A549 (cell line): Measurements from ENCODE around the gene CGB7. TPM values are rescaled to one million over a fixed set of nuclear protein-coding genes. Genes with fewer than 3 reads are reported as not detected.

Experiments
- ATAC-seq, 2 experiments: fragments of 200-7000 bp in 1 of 2; fragments of >200 bp in 1 of 2; cut with Nextera tagmentation in 1 of 2; cut with Tn5 transposase in 1 of 2; 3 replicates each; pipeline versions ENCODE4 v1.8.0 to v1.9.1; 2018 to 2020; ENCODE audit warnings: mild to moderate bottlenecking in 1 of 2, moderate library complexity in 1 of 2
- CTCF ChIA-PET: fragments of 300-600 bp; sonication (Branson Sonifier 250); formaldehyde crosslinking; extraction: SDS; loops from one replicate; lab custom pipeline; 2021; ENCODE audit warnings: antibody characterized with exemption, inconsistent platforms; lab: Yijun Ruan, JAX
- POLR2A ChIA-PET: fragments of 350-600 bp; formaldehyde crosslinking; extraction: SDS; loops from one replicate; lab custom pipeline; 2021; ENCODE audit warnings: antibody characterized with exemption, inconsistent platforms; lab: Yijun Ruan, JAX
- DNase-seq, 2 experiments: peaks; one replicate each; pipeline versions ENCODE4 v3.0.0 to v3.0.0-alpha.2; 2011 to 2016; ENCODE audit warnings: low read depth in 1 of 2, low spot score in 1 of 2
- FAIRE-seq: peaks from 2 replicates; lab custom pipeline; 2011; peaks lifted over from hg19 to GRCh38; lab: Jason Lieb, UNC
- H3K27ac ChIP-seq, 2 experiments: fragments of >200 bp; sonication (Bioruptor Twin); formaldehyde crosslinking; 3 replicates each; pipeline ENCODE4 v1.5.1; 2016 to 2017
- H3K4me1 ChIP-seq: fragments of >200 bp; sonication (Bioruptor Twin); formaldehyde crosslinking; 3 replicates; pipeline ENCODE4 v1.6.1; 2016
- H3K4me2 ChIP-seq: fragments of >200 bp; sonication (Bioruptor Twin); formaldehyde crosslinking; 3 replicates; pipeline ENCODE4 v1.6.1; 2016
- H3K4me3 ChIP-seq: fragments of >200 bp; sonication (Bioruptor Twin); formaldehyde crosslinking; 3 replicates; pipeline ENCODE4 v1.5.1; 2016
- H3K9me3 ChIP-seq: fragments of >200 bp; sonication (Bioruptor Twin); formaldehyde crosslinking; 3 replicates; pipeline ENCODE4 v1.6.1; 2016
- BHLHE40 ChIP-seq: IDR thresholded peaks from 2 replicates; pipeline ENCODE4 v1.6.1; 2012; ENCODE audit warnings: low read depth, low read length, inconsistent platforms
- CBX2 ChIP-seq: fragments of 200-600 bp; sonication (generic); IDR thresholded peaks from 2 replicates; pipeline ENCODE4 v1.6.1; 2016; ENCODE audit warnings: low read depth, mild to moderate bottlenecking, borderline replicate concordance
- CBX8 ChIP-seq: fragments of 200-600 bp; sonication (generic); IDR thresholded peaks from 2 replicates; pipeline ENCODE4 v1.6.1; 2016
- CHD2 ChIP-seq: fragments of 150-350 bp; IDR thresholded peaks from 2 replicates; pipeline ENCODE4 v1.6.1; 2014; ENCODE audit warnings: low read length; ENCODE audit not compliant: partially characterized antibody
- EHF ChIP-seq: fragments of 250-450 bp; sonication (Bioruptor Pico); IDR thresholded peaks from 2 replicates; pipeline ENCODE4 v1.5.0; 2020; ENCODE audit warnings: mild to moderate bottlenecking
- EP300 ChIP-seq, 2 experiments: fragments of >200 bp; sonication (Bioruptor Twin); formaldehyde crosslinking; IDR thresholded peaks; 2 replicates in 1 of 2; 3 replicates in 1 of 2; pipeline ENCODE4 v1.6.1; 2016 to 2017
- FOSB ChIP-seq: fragments of 250-450 bp; sonication (Bioruptor Pico); IDR thresholded peaks from 2 replicates; pipeline ENCODE4 v1.5.0; 2020; ENCODE audit warnings: mild to moderate bottlenecking, moderate library complexity
- HOXB5 ChIP-seq: fragments of 250-450 bp; sonication (Bioruptor Pico); IDR thresholded peaks from 2 replicates; pipeline ENCODE4 v1.5.0; 2020; ENCODE audit warnings: mild to moderate bottlenecking, moderate library complexity
- KDM5A ChIP-seq: fragments of 200-600 bp; sonication (generic); IDR thresholded peaks from 2 replicates; pipeline ENCODE4 v1.6.1; 2016; ENCODE audit warnings: antibody characterized with exemption, mild to moderate bottlenecking
- MAFK ChIP-seq: fragments of 450-650 bp; IDR thresholded peaks from 2 replicates; pipeline ENCODE4 v1.6.1; 2014; ENCODE audit not compliant: partially characterized antibody
- PHF8 ChIP-seq: fragments of 200-600 bp; sonication (generic); IDR thresholded peaks from 2 replicates; pipeline ENCODE4 v1.6.1; 2016; ENCODE audit warnings: low read depth, mild to moderate bottlenecking, antibody characterized with exemption, moderate library complexity, borderline replicate concordance
- RAD21 ChIP-seq, 2 experiments: fragments of >200 bp in 1 of 2; sonication (Bioruptor Twin) in 1 of 2; formaldehyde crosslinking in 1 of 2; IDR thresholded peaks in 1 of 2; conservative IDR thresholded peaks in 1 of 2; 2 replicates in 1 of 2; 3 replicates in 1 of 2; pipeline ENCODE4 v1.6.1; 2012 to 2018; ENCODE audit warnings: inconsistent platforms in 1 of 2
- TFCP2L1 ChIP-seq: fragments of 250-450 bp; sonication (Bioruptor Pico); IDR thresholded peaks from 2 replicates; pipeline ENCODE4 v1.5.0; 2021; ENCODE audit warnings: mild to moderate bottlenecking
- TP53 ChIP-seq: fragments of 250-450 bp; sonication (Bioruptor Pico); IDR thresholded peaks from 2 replicates; pipeline ENCODE4 v1.5.0; 2021; ENCODE audit warnings: mild to moderate bottlenecking, moderate library complexity
- ZSCAN20 ChIP-seq: fragments of 250-450 bp; sonication (Bioruptor Pico); IDR thresholded peaks from 2 replicates; pipeline ENCODE4 v1.8.0; 2022; ENCODE audit warnings: mild to moderate bottlenecking, moderate library complexity
- WGBS: methylation state at CpG from one replicate; pipeline ENCODE4 v1.1.6; 2017; ENCODE audit errors: missing lambda C conversion rate; 5-methylcytosine and 5-hydroxymethylcytosine counted together
- polyA plus RNA-seq, 4 experiments: library from polyadenylated mRNA; depleted of rRNA in 3 of 4; stranded (reverse); fragments of >200 nt; fragmentation: RNase III in 1 of 4; extraction: RNeasy Plus Mini Kit Qiagen cat#74134 plus additional on column Dnase treatment in 1 of 4; gene quantifications; 2 replicates in 3 of 4; 3 replicates in 1 of 4; pipeline ENCODE4 v1.2.3, GENCODE V29; 2011 to 2017
- TF ChIP-seq, protein P1 (sequence below): fragments of 150-350 bp; IDR thresholded peaks from 2 replicates; pipeline ENCODE4 v1.6.1; 2014; ENCODE audit warnings: low read depth, mild to moderate bottlenecking, low read length
- TF ChIP-seq, protein P2 (sequence below): IDR thresholded peaks from 2 replicates; pipeline ENCODE4 v1.6.1; 2012
- TF ChIP-seq, protein P3 (sequence below): fragments of 200-600 bp; sonication (generic); IDR thresholded peaks from 2 replicates; pipeline ENCODE4 v1.6.1; 2016; ENCODE audit warnings: antibody characterized with exemption, mild to moderate bottlenecking, moderate library complexity

The CGB7 gene
- polyA plus RNA-seq, 2 of the 4 experiments (the other 2 are of a cell fraction) = 0.56 to 0.79 TPM

DNA sequence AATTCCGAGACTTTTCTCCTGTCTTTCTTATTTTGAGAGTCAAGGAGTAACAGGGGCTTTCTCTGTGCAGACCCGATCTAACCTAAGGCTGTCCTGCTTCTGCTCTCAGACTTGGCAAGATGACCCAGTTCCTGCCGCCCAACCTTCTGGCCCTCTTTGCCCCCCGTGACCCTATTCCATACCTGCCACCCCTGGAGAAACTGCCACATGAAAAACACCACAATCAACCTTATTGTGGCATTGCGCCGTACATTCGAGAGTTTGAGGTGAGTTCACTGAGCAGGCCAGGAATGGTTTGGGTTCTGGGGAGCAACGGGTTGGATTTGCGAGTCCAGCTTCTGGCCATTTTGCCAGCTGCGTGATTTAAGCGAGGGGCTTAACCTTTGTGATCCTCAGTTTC lies 28.7 kb upstream of the CGB7 start:
- Histone ChIP-seq H3K4me3 (peak overlapping the region; percentile 73), H3K27ac (peak overlapping the region; percentile 88 to 91), H3K4me2 (peak overlapping the region; percentile 96), H3K4me1 (peaks cover 20% of the 10 kb centered on the region), H3K9me3 (no peaks in the 10 kb centered on the region)
- ChIA-PET CTCF (interaction anchor here (0.6 to 12.7 kb wide), 8 partner anchors 9 to 140 kb away, joined by 4 to 149 read pairs (median 11); no protein-coding TSS in a partner anchor), POLR2A (no interaction called here)
- 5% methylated on average over 11 of the region's 11 CpGs for WGBS
- ATAC-seq = no peak
- FAIRE-seq = no peak
- TF ChIP-seq CHD2 (no peak), PHF8 (no peak), CBX2 (no peak), TFCP2L1 (CRISPR knock-in tag) (no peak), RAD21 (conservative IDR thresholded peaks at IDR 0.05 in 1 of 2, IDR thresholded peaks at IDR 0.05 in 1 of 2) (no peak), FOSB (CRISPR knock-in tag) (no peak), CBX8 (no peak), MAFK (no peak), TP53 (no peak), ZSCAN20 (CRISPR knock-in tag) (no peak), HOXB5 (CRISPR knock-in tag) (no peak), EP300 (IDR thresholded peaks at IDR 0.05) (no peak)
- TF ChIP-seq, protein P1, sequence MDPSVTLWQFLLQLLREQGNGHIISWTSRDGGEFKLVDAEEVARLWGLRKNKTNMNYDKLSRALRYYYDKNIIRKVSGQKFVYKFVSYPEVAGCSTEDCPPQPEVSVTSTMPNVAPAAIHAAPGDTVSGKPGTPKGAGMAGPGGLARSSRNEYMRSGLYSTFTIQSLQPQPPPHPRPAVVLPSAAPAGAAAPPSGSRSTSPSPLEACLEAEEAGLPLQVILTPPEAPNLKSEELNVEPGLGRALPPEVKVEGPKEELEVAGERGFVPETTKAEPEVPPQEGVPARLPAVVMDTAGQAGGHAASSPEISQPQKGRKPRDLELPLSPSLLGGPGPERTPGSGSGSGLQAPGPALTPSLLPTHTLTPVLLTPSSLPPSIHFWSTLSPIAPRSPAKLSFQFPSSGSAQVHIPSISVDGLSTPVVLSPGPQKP = no peak
- TF ChIP-seq, protein P2, sequence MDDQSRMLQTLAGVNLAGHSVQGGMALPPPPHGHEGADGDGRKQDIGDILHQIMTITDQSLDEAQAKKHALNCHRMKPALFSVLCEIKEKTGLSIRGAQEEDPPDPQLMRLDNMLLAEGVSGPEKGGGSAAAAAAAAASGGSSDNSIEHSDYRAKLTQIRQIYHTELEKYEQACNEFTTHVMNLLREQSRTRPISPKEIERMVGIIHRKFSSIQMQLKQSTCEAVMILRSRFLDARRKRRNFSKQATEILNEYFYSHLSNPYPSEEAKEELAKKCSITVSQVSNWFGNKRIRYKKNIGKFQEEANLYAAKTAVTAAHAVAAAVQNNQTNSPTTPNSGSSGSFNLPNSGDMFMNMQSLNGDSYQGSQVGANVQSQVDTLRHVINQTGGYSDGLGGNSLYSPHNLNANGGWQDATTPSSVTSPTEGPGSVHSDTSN = no peak
- DNase-seq = no peak

DNA sequence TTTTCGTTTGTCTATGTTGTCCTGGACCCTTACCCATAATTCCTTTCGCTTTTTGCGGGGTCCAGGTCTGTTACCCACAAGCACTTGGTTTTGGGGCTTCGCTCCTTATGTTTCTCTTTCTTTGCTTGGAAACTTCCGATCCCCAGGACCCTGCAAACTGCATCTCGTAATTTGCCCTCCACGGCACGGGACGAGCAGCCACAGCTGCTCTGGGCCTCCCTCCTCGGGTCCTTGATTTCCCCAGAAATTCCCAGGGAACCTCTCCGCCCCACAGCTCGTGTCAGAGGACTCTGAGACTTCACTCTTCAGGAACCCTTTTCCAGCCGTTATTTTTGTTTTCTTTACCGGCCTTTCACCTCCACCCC lies 28.3 kb upstream of the CGB7 start:
- ATAC-seq (peak; percentile 1 to 4; a peak in 2 of 6 replicates), DNase-seq (no peak), FAIRE-seq (peak; percentile 13)
- ChIA-PET CTCF (interaction anchor here (0.7 to 12.7 kb wide), 7 partner anchors 9 to 122 kb away, joined by 3 to 149 read pairs (median 13); no protein-coding TSS in a partner anchor), POLR2A (no interaction called here)
- Histone ChIP-seq H3K4me3 (peak overlapping the region; percentile 73), H3K27ac (peak overlapping the region; percentile 88 to 91), H3K4me2 (peak overlapping the region; percentile 96), H3K9me3 (no peaks in the 10 kb centered on the region), H3K4me1 (peaks cover 20% of the 10 kb centered on the region)
- TF ChIP-seq, protein P3, sequence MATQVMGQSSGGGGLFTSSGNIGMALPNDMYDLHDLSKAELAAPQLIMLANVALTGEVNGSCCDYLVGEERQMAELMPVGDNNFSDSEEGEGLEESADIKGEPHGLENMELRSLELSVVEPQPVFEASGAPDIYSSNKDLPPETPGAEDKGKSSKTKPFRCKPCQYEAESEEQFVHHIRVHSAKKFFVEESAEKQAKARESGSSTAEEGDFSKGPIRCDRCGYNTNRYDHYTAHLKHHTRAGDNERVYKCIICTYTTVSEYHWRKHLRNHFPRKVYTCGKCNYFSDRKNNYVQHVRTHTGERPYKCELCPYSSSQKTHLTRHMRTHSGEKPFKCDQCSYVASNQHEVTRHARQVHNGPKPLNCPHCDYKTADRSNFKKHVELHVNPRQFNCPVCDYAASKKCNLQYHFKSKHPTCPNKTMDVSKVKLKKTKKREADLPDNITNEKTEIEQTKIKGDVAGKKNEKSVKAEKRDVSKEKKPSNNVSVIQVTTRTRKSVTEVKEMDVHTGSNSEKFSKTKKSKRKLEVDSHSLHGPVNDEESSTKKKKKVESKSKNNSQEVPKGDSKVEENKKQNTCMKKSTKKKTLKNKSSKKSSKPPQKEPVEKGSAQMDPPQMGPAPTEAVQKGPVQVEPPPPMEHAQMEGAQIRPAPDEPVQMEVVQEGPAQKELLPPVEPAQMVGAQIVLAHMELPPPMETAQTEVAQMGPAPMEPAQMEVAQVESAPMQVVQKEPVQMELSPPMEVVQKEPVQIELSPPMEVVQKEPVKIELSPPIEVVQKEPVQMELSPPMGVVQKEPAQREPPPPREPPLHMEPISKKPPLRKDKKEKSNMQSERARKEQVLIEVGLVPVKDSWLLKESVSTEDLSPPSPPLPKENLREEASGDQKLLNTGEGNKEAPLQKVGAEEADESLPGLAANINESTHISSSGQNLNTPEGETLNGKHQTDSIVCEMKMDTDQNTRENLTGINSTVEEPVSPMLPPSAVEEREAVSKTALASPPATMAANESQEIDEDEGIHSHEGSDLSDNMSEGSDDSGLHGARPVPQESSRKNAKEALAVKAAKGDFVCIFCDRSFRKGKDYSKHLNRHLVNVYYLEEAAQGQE = no peak
- 0 out of 2 replicates have a peak, but pooled peaks have one; percentile 21 for TF ChIP-seq BHLHE40
- peak; percentile 48; the same call in 1 of the 2 replicates for TF ChIP-seq KDM5A
- TF ChIP-seq EHF (CRISPR knock-in tag) = 0 out of 2 replicates have a peak, but pooled peaks have one; percentile 25
- under 1% methylated on average over 14 of the region's 14 CpGs for WGBS
